ENCODE measurements around the gene ZNF681.
"Not testable (repeated sequence)": the region's sequence is repeated elsewhere in the genome, so short reads cannot be mapped to it uniquely, and the experiment has no call there.

ZNF681 gene

DNA sequence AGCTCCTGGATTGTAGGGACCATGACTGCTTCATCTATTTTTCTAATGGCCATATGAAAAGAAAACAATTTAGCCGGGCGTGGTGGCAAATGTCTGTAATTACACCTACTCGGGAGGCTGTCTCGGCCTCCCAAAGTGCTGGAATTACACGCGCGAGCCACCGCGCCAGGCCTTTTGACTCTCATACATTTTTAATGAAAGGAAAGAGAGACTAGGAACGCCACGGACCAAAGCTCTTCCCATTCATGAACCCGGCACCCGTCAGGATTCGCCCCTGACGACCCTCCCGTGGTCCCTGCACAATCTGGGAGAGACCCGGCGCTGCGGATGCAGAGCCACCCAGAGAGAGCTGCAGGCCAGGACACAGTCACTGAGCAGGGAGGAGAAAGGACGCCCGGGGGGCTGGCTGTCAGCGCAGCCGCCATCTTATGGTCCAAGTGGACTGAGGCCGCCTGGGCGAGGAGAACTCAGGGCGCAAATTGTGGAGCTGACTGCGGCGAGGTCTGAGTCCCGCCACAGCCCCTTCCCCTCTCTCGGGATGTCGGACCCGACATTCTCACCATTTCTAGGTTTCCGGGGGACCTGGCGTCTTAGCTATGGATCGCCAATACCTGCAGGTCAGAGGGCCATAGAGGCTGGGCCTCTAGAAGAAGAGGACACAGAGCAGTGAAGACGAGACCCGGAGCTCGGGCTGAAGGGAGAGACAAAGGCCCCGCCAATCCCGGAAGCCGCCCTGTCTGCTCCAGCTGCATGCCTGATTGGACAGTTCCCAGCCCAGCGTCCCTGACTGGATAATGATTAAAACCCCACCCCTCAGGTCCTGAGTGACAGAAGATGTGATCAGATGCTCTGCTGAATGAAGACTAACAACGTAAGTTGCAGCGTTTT lies at the start of gene ZNF681:
TSS of gene ZNF681 (minus strand) at position 705 of the 888 bp plus-strand sequence. CDS start at position 563, 142 bp downstream.
- DNase-seq = peak; percentile 89

DNA sequence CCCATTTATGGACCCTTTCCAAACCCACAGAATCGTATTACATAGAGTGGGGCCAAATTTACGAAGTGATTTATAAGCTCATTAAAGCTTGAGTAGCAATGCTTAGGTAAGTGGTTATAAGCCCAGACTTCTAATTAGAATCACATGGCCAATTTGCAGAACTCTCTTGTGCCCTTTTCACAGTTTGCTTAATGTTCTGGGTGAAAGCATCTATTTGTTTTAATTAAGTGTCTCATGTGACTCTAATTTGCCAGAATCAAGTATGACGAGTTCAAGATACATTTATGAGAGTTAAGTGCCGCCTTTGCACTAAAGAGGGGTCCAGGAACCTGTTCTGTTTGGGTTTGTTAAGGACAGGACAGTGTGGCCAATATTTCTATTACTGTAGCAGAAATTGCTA lies 46.0 kb upstream of the ZNF681 start:
- DNase-seq = no peak

DNA sequence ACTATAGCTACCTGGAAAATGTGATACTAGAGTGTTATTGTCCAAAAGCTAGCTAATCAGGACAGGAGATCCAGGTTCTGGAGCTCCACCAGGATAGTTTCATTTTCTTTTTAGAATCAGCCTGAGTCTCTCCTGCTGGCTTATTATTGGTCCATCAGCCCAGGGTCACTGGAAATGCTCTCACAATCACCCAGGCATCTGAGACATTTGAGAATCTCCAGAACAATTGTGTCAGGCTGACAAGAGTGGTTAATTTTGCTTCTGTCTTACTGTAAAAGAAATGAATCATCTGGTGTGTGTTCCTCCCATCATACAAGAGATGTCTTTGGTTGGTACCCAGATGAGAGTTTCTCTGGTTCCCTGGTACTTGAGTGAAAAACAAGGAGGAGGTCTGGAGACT lies 43.6 kb upstream of the ZNF681 start:
- no peak for DNase-seq

- DNase-seq = no peak
Observed at GRCh38 chr19:23801803-23802202, 43.1 kb upstream of the ZNF681 start.

DNA sequence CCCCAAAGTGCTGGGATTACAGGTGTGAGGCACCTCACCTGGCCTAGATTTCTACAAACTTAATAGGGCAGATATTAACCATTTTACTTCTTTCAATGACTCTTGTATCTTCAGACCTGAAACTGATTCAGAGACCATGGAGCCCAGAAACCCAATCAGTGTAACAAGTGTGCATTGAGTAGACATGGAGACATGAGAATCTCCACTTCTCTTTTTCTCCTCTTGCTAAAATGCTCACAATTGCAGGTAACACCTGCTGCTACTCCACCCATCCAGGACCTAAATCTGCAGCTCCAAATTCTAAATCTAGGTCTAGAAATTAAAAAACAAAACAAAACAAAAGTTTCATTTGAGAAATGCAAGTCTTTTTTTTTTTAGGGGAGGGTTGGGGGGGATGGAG lies 42.2 kb upstream of the ZNF681 start:
- no peak for DNase-seq

DNA sequence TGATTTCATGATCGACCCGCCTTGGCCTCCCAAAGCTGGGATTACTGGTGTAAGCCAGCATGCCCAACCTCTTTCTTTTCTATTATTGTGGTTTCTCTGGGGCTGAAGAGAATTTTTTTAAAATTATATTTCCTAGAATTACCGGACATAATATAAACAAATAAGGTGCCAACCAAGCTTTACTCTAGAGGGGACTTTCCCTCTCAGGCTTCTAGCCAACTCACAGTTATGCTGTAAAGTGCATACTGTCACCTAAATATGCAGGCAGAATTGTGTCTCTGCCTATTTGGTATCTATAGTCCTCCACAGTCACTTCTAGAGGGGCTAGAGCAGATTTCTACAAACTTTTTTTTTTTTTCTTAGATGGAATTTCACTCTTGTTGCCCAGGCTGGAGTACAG lies 41.6 kb upstream of the ZNF681 start:
- DNase-seq = no peak

DNA sequence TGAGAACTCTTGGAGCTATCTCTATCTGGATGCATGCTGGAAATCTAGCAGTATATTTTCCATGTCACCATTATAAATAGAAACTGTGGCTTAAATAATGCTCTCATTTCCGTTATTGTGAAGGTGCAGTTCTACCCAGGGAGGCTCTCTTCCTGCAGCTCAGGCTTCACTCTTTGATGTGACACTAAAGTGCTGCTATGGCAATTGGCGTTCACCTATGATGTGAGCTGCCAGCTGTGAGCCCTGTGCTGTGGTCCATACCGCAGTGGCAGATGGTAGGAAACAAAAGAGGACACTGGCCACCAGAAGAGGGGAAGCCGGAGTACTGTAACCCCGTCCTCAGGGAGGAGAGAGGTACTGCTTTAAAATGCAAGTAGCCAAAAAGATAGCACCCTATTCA lies 40.6 kb upstream of the ZNF681 start:
- DNase-seq = peak; percentile 55

DNA sequence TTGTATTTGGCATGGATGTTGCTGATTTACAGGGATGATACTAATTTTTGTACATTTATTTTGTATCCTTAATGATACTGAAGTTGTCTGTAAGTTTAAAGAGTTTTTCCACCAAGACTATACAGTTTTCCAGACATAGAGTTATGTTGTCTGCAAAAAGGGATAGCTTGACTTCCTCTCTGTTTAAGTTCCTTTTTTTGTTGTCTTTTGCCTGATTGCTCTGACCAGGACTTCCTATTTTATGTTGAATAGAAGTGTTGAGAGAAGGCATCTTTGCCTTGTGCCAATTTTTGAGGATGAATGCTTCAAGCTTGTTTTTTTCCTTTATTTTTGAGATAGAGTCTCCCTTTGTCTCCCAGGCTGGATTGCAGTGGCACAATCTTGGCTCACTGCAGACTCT lies 36.8 kb upstream of the ZNF681 start:
- no peak for DNase-seq

DNA sequence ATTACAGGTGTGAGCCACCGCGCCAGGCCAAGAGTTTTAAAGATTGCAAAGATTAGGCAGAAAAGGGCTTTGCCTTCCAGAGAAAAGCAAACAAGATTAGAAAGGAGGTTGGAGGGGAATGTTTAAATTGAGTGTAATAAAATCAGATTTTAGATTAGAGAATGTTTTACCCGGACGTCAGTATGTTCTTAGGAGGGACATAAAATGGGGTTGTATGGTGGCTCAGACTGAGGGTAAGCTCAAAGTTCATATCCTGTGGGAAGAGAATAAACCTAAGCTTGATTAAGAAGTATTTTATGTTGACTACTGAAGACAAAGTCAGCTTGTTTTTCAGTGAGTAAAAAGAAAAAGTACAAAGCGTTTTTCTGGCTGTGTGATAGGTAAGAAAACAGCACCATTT lies 34.1 kb upstream of the ZNF681 start:
- DNase-seq = no peak

DNA sequence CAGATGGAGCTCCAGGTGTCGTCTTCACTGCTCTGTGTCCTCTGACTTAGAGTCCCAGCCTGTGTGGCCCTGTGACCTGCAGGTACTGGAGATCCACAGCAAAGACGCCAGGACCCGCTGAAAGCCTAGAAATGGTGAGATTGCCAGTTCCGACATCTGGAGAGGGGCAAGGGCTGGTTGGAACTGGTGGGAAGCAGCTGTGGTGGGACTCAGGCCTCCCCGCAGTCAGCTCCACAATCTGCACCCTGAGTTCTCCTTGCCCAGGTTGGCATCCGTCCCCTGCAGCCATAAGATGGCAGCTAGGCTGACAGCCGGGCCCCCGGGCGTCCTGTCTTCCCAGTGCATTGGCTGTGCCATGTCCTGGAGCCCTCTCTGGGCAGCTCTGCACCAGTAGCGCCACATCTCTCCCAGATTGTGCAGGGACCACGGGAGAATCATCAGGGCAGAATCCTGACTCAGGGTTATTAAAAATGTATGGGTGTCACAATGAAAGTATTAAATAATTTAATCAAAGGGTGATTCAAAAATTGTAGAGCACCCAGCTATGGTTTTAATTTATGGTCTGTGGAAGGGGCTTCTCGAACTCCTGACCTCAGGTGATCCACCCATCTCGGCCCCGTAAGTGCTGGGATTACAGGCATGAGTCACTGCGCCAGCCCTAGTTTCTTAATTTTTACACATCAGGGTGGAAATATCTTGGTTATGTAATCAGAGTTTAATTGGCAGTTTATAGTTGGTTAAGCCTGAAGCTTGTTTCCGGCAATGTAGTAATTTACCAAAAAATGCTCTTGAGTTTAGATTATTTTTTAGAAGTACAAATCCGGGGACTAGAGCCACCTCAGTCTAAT lies 32.2 kb upstream of the ZNF681 start:
- no peak for DNase-seq

DNA sequence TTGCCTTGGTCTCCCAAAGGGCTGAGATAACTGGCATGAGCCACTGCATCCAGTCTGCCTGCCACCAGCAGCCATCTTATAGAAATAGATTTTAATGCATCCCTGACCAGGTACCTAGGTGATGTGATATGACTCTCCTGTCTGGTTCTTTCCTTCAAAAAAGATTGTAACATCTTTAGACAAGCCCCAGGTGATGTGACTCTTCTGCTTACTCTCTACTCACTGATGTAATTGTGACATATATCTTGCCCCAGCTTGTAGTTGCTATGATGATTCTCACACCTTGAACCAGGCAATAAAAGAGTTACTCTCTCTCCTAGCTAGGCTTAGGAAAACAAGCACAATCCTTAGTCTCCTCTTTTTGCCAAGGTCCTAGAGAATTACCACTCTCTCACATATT lies 30.6 kb upstream of the ZNF681 start:
- DNase-seq = no peak

GRCh38 chr19:23788411-23788810 lies 29.7 kb upstream of the ZNF681 start:
- no peak for DNase-seq

DNA sequence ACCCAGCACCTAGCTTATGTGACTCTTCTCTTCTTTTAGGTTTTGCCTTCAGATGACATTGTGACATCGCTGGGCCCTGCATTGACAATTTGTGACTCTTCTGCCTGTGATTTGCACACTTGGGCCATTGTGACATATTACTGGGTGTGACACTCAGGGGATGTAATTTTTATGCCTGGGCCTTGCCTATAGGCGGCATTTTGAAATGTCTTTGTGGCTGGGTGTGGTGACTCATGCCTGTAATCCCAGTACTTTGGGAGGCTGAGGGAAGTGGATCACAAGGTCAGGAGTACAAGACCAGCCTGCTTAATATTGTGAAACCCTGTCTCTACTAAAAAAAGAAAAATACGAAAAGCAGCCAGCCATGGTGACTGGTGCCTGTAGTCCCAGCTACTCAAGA lies 28.4 kb upstream of the ZNF681 start:
- DNase-seq = peak; percentile 13

GRCh38 chr19:23785982-23786381 lies 27.3 kb upstream of the ZNF681 start:
- no peak for DNase-seq

- DNase-seq = no peak
Observed at GRCh38 chr19:23784274-23784673, 25.6 kb upstream of the ZNF681 start.

- DNase-seq = no peak
Observed at GRCh38 chr19:23783636-23784035, 24.9 kb upstream of the ZNF681 start.

GRCh38 chr19:23779645-23780044 lies 21.0 kb upstream of the ZNF681 start:
- DNase-seq = no peak

- no peak for DNase-seq
Observed at GRCh38 chr19:23778566-23778965, 19.9 kb upstream of the ZNF681 start.

DNA sequence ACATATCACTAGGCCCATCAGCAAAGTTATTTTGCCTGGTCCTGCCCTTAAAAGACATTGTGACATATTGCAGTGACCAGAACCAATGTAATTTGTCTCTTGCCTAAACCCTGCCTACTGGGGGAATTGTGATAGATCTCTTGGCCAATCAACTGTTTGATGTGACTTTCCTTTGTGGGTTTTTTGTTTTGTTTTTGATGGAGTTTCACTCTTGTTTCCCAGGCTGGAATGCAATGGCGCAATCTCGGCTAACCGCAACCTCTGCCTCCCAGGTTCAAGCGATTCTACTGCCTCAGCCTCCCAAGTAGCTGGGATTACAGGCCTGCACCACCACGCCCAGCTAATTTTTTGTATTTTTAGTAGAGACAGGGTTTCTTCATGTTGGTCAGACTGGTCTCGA lies 19.3 kb upstream of the ZNF681 start:
- DNase-seq = not testable (repeated sequence)

DNA sequence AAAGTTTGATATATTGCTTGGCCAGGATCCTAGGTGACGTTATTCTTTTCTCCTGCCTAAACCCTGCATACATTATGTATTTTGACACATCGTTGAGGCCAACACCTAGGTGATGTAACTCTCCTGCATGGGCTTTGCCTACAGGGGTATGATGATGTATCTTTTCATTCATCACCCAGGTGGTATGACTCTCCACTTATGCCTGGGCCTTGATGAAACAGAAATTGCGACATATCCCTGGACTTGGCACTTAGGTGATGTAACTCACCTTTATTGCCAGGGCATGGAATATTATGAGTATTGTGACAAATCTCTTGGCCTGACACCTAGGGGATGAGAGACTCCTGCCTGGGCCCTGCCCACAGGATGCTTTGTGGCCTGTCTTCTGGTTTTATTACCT lies 18.5 kb upstream of the ZNF681 start:
- DNase-seq = no peak

- no peak for DNase-seq
Observed at GRCh38 chr19:23776507-23777205, 18.0 kb upstream of the ZNF681 start.

GRCh38 chr19:23774524-23774971 lies 15.9 kb upstream of the ZNF681 start:
- DNase-seq = no peak

DNA sequence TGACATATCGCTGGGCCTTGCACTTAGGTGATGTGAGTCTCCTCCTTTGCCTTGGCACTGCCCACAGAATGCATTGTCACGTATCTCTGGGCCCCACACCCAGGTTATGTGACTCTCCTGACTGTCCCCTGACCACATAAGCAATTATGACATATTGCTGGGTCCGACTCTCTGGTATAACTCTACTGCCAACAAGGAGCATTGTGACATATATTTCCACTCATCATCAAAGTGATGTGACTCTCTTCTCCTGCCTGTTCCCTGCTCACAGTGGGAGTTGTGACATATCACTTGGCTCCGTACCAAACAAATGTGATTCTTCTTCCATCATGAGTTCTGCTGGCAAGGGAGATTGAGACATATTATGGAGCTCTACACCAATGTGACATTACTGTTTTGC lies 15.4 kb upstream of the ZNF681 start:
- no peak for DNase-seq

Data from CD4-positive, alpha-beta T cell treated with Interferon gamma for 1 hour (primary cell).